A172 (cell line): Measurements from ENCODE around the gene CACNA1C. TPM values are rescaled to one million over a fixed set of nuclear protein-coding genes. Genes with fewer than 3 reads are reported as not detected.

Experiments
- DNase-seq: peaks from one replicate; pipeline ENCODE4 v3.0.0-alpha.2; 2015; ENCODE audit warnings: low spot score
- total RNA-seq: library from RNA; depleted of rRNA; stranded (reverse); fragments of >200 nt; shearing (Covaris generic); gene quantifications from 2 replicates; pipeline ENCODE4 v1.2.3, GENCODE V29; 2014

CACNA1C gene
- total RNA-seq, 1 experiment from 2014 or later, result 0.05 TPM

- DNase-seq, result no peak
These were observed 142.3 kb downstream of the CACNA1C start for GRCh38 chr12:2195085-2195484.

GRCh38 chr12:2198005-2198501 is 145.3 kb downstream of the CACNA1C start:
- DNase-seq, result peak; percentile 63

DNA sequence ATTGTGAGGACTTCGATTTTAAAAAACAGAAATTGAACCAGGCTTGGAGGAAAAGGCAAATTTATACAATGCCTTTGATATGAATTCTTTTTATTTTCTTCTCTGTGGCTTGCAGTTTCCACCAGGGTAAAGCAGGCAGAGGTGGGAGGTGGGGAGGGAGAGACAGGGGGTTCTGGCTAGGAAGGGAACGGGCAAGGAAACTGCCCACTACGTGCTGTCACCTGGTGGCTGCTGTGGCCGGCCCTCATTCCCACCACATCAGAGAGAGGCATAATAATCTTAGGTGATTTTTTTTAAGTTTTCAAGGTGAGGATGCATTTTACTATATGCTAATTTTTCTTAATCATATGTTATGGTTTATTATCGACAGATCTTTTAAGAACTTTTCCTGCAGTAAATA is 145.8 kb downstream of the CACNA1C start:
- no peak for DNase-seq

DNA sequence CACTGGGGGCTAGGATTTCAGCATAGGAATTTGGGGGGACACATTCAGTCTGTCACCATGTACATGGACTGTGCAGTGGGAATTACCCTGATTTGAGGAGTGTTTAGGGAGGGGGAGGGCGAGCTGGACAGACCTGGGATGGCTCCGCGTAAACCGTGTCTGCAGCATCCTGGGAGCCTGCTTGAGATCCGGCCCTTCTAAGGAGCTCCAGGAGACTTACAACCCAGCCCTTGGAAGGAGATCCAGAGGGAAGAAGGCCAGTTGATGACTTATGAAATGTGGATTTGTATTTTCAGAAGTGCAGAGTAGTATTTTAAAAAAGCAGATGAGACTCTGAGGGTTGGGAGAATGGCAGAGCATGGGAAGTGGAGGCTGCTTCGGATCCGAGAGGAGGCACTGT is 153.2 kb downstream of the CACNA1C start:
- no peak for DNase-seq

DNA sequence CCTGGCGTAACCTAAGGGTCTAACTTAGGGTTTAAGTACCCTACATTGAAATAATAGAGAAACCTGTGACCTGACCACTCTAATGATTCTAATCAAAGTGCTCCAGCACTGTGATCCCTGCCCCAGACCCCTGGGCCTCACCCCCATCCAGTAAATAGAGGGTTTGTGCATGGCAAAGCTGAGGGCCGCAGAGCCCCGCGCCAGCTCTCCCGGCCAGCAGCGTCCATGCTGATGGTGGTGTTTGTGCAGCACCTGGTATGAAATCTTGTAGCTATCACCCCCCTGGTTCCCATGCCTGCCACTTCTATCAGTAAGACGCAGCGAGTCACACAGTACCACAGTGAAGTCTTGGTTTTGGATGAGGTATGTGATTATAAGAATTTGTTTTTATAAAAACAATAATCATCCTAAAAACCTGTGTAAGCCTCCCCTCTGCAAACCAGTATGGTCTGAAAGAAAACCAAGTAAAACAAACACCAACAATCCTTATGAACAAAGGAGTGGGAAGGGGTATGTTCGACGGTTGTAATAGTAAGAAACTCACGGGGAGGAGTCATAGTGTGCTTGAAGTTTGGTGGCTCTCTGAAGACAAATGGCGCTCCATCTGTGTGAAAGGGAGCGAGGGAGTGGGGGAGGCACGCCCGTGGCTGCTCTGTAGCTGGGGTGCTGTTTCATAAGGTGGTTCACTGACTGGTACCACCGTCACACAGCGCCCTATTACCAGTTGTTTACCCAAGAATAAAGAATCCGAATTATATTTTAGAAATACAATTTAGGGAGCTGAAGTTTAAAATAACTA is 156.2 kb downstream of the CACNA1C start:
- DNase-seq, result no peak

DNA sequence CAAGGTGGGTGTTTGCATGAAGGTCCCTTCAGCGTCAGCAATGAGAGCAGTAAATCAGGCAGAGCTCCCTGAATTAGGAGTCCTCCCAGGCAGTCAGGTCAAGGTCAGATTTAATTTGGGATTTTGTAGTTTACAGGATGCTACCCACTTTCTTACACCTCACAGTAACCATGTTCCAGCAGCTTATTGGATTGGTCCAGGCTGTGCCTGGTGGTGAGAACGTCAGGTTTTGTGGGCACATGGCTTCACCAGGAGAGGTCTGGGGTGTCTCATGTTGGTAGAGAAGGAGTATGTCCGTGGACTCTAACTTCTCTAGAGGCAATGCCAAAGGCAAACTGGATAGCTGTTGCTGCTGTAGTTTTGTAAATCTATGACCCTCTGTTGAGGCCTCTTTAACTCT is 158.3 kb downstream of the CACNA1C start:
- DNase-seq, result no peak

DNA sequence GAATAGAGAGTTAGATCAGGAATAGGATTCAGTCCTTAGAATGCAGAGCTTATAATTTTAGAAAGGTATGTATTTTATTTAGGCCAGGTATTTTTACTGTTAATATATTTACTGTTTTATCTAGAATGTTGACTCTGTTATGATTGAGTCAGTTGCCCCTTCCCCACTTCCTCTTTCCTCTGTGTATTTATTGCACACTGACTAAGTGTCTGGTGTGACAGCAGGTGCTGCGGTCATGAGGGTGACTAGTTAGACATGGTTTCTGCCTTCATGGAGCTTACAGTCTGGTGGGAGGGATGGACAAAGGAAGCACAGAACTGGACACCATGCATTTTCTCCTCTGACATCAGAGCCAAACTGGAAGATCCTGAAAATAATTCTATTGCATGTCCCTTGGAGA is 159.8 kb downstream of the CACNA1C start:
- DNase-seq, result no peak

DNA sequence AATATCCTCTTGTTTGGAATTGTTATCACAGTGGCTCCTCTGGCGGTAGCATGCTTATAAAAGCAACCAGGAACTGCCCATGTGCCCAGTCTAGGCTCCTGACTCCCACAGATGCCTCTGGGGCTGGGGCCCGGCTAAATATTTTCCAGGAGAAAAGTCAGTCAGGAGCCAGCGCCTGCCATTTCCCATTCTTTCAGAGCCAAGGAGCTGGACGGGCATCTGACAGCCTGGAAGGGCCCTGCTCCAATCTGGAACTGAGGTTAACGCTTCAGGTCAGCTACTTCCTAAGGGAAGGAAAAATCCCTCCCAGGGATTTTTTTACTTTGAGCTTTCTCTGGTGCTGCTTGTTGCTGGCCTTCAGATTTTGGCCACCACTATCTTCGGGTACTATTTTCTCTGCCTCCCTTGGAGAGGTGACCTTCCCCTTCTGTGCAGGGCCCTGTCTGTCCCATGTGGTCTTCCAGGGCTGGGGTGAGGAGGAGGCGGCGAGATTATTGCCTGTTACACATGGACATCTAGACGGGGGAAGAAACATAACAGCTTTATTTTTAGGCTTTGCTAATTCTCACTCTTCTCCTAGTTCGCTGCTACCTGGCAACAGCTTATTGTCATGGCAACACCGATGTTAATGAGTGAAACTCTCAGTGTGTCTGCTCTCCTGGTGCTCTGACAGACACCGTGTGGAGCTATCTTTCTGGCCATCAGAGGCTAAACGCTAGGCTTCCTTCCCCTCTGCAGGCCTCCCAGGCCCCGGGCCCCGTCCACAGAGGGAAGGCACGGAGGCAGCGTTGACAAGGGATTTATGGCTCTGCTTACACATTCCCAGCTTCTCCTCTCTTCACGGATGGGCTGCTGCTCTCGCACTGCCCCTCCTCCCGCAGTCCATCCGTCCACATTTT is 160.4 kb downstream of the CACNA1C start:
- no peak for DNase-seq

- no peak for DNase-seq
These were observed 161.6 kb downstream of the CACNA1C start for GRCh38 chr12:2214411-2214810.

DNA sequence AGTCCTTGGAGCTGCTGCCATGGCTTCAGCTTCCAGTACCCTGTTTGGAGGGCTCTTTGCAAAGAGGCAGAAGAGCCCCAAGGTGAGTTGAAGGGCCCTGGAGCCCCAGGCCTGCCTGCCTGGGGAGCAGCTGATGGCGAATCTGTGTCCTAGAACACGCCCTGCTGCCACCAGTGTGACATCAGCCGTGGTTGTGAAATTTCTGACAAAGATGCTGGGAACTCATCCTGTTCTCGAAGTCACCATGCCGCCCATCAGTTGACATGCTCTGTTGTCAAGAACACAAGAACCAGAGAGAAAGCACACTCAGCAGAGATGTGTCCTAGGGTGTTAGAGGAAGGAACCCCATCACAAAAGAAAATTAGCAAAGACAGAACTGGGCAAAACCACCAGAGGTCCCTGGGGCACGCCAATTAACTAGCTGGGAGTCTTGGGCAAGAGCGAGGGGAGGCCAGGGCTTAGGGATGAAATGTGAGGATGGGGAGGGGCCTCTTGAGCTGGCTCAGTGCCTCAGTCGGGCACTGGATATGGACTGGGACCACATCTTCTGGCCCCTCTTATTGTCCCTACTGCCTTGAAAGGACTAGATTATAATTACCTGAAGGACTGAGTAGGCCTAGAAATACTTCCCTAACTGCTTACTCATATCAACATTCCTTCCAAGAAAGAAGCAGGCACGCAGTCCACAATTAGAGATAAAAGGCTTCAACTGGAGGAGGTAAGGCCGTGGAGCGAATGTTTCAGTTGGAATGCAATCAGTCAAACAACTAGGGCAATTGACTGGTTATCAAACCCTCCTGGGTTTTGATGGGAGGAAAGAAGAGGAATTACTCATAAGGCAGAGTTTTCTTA is 163.1 kb downstream of the CACNA1C start:
- no peak for DNase-seq

DNA sequence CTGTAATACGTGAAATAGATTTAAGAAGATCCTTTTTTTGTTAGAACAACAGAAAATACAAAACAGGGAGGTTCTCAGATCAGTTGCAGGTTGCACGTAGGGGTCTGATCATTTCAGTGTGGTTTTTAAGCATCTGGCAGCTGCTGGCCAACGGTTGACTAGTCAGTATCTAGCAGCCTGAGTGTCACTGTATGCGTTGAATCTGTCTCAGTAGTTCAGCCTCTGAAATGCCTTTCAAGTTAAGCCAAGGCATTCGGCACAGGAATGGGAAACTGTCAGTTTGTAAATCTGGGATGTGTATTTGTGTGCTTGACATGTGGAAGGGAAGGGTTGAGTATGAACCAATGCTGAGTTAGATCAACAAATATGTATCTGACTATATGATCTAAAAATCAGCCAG is 165.9 kb downstream of the CACNA1C start:
- DNase-seq, result no peak

DNA sequence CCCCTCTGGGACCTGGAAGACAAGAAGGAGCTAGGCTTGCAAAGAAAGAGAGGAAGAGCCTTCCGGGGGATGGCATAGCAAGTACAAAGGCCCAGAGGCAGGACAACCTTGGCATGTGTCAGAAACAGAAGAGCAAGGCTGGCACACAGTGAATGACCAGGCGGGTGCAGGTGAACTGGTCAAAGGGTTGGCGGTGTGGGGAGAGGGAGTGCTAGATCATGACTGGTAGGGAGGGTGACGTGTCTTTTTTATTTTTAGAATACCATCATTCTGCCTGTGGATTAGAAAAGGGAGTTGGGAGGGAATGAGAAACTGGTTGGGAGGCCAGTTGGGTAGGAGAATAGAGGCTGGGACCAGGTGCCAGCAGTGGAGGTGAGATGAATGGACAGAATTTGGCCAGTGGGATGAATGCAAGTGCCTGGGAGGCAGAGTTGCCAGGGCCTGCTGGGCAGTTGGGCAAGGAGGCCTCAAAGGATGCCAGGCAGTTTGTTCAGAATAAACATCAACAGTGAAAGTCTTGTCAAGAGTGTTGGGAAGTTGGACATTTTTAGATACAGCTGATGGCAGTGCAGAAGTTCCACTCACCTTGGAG is 168.3 kb downstream of the CACNA1C start:
- DNase-seq, result no peak

- DNase-seq, result no peak
These were observed 169.9 kb downstream of the CACNA1C start for GRCh38 chr12:2222691-2223090.

DNA sequence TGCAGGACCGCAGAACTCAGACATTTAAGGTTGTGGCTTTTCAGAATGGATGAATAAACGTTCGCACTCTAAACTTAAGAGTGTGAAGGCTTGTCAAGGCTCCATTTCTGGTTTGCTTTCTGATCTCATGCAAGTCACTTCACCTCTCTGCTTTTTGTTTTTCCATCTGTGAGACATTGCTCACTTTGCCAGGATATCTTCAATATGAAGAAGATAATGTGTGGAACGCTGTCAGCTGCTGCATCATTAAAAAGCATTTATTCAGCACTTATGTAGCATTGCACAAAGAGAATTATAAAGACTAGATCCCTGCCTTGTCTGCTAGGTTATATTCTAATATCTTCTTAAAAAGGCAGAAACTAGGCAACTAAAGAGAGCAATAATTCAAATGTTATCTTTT is 172.2 kb downstream of the CACNA1C start:
- no peak for DNase-seq

DNA sequence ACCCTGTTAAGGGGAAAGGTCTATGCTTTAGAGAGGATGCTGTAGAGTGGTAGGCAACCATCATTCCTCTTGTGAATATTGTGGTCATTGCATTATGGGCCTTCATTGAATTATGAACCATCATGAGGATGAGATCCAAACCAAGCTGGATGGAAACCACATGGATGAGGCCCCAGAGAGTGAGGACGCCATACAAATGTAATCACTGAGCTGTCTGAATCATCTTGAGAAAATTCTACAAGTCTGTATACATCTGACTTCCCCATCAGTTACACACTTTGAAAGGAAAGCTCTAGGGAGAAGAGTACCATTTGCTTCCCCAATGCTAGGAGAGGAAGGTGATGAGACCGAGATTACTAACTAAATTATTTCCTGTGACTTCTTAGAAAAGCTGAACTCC is 172.9 kb downstream of the CACNA1C start:
- DNase-seq, result no peak

DNA sequence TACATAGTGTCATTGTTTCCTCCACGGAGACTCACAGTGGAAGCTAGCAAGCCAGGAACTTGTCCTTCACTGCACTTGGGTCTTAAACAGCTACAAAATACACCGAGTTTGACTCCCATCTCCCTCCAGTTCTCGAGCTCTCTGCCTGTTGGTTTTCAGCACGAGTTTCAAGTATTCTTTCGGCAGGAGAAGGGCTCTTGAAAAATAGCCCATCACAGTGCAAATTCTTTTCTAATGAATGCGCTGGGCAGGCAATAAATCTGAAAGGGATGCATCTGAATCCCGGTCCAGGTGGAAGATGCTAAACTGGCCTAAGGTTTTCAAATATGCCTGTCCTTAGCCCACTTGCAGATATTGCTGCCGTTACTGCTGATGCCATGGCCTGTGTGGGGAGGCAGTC is 173.9 kb downstream of the CACNA1C start:
- DNase-seq, result no peak

DNA sequence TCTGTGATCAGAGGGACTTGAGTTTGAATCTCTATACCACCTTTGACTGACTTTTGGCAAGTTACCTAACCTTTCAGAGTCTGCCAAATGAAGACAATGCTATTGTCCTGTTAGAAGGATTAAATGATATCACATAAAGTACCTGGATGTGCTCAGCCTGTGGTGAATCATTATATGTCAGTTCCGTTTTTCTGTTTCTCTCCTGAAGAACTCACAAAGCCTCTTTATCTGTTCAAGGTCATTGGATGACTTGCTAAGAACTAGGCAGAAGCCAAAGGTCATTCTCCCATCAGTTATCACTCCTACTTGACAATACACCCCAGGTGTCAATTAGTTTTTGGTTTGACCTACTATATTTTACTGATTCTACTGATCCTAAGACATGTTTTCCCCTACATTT is 174.6 kb downstream of the CACNA1C start:
- no peak for DNase-seq

- no peak for DNase-seq
These were observed 175.7 kb downstream of the CACNA1C start for GRCh38 chr12:2228535-2228934.

DNA sequence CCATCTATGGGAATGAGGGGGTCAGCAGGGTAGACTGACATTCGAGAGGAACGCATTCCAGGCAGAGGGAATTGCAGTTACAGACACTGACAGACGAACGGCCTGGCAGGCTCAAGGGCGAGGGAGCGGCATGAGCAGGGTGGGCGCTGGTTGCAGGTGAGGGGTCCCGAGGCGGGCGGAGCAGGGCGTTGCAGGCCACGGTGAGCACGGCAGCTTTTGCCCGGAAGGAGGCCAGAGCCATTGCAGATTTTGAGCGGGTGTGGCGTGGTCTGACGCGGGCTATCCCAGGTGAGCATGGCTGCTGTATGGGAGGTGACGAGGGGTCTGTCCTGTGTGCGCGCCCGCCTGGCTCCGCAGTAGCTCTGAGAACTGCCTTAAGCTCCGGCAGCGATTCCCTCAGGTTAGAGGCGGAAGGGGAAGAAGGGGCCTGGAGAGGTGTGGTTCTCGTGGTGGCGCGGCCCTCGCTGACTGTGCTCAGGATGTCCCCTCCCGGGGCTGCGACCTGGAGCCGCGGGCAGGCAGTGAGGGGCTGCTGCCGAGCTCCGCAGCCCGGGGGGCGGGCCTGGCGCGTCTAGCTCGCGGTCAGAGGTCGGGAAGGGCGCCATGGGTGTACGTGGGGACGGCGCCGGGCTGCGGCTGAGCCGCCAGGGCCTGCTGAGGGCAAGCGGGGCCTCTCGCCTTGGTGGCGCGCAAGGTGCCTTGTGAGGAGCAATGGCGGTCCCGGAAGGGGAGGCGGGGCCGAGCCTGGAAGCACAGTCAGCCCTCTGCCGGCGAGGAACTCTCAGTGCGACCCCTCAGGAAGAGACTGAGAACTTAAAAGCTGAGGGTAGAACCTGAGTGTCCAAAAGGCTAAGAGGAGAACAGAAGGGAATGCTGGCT is 177.1 kb downstream of the CACNA1C start:
- no peak for DNase-seq

GRCh38 chr12:2231011-2231595 is 178.3 kb downstream of the CACNA1C start:
- DNase-seq, result no peak
